WERI-Rb-1 (cell line): ENCODE results near the gene IQSEC1.

Source experiments
- DNase-seq: peaks from one replicate; pipeline ENCODE4 v3.0.0-alpha.2; 2020
- H3K27ac ChIP-seq: fragments of 250-450 bp; sonication (Bioruptor Pico); 2 replicates; pipeline ENCODE4 v1.5.1; 2020; ENCODE audit warnings: mild to moderate bottlenecking, moderate library complexity
- H3K27me3 ChIP-seq: fragments of 250-450 bp; sonication (Bioruptor Pico); 2 replicates; pipeline ENCODE4 v1.5.1; 2021; ENCODE audit warnings: mild to moderate bottlenecking, low read depth, moderate library complexity; ENCODE audit not compliant: insufficient read depth, severe bottlenecking
- H3K36me3 ChIP-seq: fragments of 250-450 bp; sonication (Bioruptor Pico); 2 replicates; pipeline ENCODE4 v1.5.1; 2020; ENCODE audit warnings: mild to moderate bottlenecking, moderate library complexity
- H3K4me3 ChIP-seq: 2 replicates; pipeline ENCODE4 v1.5.1; 2011; ENCODE audit warnings: low read depth, mild to moderate bottlenecking, control low read depth, low read length
- H3K9me3 ChIP-seq: fragments of 250-450 bp; sonication (Bioruptor Pico); 2 replicates; pipeline ENCODE4 v1.5.1; 2021; ENCODE audit warnings: mild to moderate bottlenecking, moderate library complexity; ENCODE audit not compliant: severe bottlenecking
- TF ChIP-seq, protein P1 (sequence below): IDR thresholded peaks from 2 replicates; pipeline ENCODE4 v1.5.1; 2011; ENCODE audit warnings: low read depth, mild to moderate bottlenecking, control low read depth, inconsistent platforms, low read length

Gene IQSEC1

DNA sequence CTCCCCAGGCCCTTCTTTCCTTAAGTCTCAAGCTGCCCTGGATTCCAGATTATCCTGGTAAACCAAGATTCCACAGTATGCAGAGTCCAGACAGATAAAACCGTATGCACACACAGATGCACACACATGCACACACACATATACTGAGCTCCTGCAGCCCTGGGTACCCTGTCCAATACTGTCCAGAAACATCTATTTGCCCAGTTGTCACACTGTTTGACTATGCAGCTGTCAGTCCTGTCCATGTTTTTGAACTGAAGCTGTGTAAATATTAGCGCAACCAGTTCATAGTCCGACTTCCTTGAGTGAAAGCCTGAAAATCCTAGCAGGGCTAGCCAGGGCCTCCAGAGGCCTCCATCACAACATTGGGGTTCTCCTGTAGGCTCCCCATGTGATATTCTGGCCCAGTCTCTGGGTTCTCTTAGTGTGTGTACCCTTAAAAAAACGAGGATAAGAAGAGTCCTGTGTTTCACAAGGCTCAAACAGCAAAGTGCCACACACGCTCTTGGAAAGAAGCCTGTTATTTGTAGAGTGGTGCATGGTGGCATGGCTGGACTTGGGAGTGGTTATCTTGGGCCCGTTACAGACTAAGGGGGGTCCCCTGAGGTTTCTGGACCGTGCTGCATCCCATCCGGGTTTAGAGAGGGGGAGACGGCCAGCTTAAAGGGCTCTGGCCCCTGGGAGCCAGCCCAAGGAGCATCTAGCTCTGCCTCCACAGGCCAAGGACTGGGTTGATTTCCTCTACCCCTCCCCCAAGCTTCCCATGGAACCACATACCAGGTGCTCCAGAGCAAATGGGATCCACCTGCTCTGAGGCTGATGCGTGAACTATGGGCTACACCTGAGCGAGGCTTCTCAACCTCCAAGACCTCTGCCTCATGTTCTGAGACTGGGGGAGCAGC, 108.3 kb downstream of the IQSEC1 start:
- no peaks in the 10 kb centered on the region for H3K27me3 ChIP-seq
- TF ChIP-seq, protein P1, sequence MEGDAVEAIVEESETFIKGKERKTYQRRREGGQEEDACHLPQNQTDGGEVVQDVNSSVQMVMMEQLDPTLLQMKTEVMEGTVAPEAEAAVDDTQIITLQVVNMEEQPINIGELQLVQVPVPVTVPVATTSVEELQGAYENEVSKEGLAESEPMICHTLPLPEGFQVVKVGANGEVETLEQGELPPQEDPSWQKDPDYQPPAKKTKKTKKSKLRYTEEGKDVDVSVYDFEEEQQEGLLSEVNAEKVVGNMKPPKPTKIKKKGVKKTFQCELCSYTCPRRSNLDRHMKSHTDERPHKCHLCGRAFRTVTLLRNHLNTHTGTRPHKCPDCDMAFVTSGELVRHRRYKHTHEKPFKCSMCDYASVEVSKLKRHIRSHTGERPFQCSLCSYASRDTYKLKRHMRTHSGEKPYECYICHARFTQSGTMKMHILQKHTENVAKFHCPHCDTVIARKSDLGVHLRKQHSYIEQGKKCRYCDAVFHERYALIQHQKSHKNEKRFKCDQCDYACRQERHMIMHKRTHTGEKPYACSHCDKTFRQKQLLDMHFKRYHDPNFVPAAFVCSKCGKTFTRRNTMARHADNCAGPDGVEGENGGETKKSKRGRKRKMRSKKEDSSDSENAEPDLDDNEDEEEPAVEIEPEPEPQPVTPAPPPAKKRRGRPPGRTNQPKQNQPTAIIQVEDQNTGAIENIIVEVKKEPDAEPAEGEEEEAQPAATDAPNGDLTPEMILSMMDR = no peak
- H3K27ac ChIP-seq = peak overlapping the region; percentile 88
- H3K4me3 ChIP-seq = no peak overlapping the region
- H3K9me3 ChIP-seq = no peaks in the 10 kb centered on the region
- DNase-seq = no peak
- peaks cover 51% of the 10 kb centered on the region for H3K36me3 ChIP-seq

DNA sequence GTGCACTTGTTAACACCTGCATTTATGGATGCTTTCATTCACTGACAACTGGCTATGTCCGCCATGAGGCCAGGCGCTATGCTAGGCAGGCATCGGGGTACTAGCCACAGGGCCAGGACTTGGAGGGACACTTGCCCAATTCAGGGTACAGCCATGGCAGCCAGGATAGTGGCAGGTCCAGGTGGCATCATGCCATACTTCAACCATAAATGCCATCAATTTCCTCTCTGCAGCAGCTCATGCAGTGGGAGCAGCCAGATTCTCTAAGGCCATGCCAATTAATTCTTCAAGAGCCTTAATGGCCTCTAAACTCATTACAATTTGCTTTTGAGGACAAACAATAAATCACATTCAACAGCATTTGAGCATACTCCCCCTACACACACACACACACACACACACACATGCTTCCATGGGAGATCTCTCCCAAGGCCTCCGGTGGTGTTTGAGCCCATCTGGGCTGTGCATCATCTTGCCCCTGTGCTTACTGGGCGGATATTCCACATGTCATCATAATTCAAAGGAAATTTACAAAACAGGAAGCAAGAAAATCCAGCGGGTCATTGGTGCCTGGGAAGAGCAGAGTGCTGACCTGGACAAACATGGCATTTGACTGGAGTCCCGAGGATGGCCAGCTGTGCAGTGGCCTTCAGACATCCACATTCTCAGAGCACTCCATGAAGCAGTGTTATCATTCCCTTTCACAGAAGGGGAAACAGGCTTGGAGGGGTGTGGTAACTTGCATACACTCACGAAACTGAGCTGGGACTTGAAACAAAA, 109.1 kb downstream of the IQSEC1 start:
- TF ChIP-seq, protein P1 = no peak
- H3K27ac ChIP-seq = peak overlapping the region; percentile 88
- peaks cover 49% of the 10 kb centered on the region for H3K36me3 ChIP-seq
- H3K27me3 ChIP-seq = no peaks in the 10 kb centered on the region
- no peaks in the 10 kb centered on the region for H3K9me3 ChIP-seq
- DNase-seq = no peak
- H3K4me3 ChIP-seq = no peak overlapping the region

DNA sequence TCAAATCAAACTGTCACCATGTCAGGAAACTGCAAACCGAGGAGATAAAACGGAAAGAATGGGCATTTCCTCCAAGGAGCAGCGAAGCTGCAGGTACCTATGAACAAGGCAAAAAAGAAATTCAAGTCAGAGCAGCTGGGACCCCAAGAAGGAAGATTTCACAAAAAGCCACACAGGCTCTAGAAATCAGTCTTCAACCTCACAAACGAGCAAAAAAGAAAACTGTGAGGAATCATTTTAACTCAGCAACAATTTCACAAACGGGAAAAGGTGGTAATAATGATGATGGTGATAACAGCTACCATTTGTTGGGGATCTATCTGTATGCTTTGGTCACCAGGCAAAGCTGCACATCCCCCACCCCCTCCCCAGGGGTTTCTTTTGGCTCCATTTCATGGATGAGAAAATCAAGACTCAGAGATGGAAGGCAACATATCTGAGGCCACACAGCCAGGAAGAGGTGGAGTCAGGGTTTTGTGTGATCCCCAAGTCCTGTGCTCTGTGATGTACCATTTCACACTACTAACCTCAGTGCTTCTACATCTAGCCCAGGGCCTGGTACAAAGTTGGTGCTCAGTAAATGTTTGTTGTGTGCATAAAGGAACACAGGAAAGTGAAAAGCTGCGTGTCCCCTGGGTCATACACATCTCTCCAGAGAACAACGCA, 109.9 kb downstream of the IQSEC1 start:
- Histone ChIP-seq H3K9me3 (no peaks in the 10 kb centered on the region), H3K27me3 (no peaks in the 10 kb centered on the region), H3K27ac (peak overlapping the region; percentile 88), H3K4me3 (no peak overlapping the region), H3K36me3 (peaks cover 46% of the 10 kb centered on the region)
- DNase-seq = no peak
- TF ChIP-seq, protein P1 = no peak

DNA sequence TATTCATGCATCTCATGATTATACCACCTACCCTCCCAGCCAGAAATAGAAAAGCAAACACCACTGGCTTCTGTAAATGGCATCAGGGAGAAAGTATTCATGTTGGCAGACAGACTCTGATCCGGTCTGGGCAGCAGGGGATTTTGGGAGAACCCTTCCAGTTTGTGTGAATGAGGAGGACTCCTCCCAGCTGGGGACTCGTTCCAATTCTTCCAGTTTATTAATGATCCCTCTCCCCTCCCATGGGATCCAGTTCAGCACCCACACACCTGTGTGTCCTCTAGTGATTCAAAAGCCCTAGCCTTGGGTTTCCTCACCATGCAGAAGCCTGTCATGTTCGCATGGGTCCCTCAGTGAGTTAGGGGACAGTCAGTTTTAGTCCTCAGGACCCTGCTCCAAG, 110.9 kb downstream of the IQSEC1 start:
- Histone ChIP-seq H3K36me3 (peaks cover 51% of the 10 kb centered on the region), H3K9me3 (no peaks in the 10 kb centered on the region)
- DNase-seq = no peak

DNA sequence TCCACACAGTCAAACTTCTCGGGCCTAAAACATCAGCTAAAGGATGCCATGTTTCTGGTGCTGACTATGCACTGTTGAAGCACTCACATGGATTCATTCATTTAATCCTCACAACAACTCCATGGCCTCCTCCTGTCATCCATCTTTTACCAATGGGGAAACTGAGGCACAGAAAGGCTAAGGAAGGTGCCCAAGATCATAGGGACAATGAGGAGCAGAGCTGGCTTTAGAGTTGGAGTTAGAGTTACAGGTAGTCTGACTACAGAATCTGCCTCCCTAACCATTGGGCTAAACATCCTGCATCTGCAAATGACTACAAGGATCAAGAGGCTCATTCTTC, 111.6 kb downstream of the IQSEC1 start:
- Histone ChIP-seq H3K4me3 (no peak overlapping the region), H3K27ac (peak overlapping the region; percentile 88), H3K36me3 (peaks cover 58% of the 10 kb centered on the region), H3K9me3 (no peaks in the 10 kb centered on the region), H3K27me3 (no peaks in the 10 kb centered on the region)
- TF ChIP-seq, protein P1 = no peak
- DNase-seq = no peak

More for the DNA sequence above, 110.9 kb downstream of the IQSEC1 start:
- Histone ChIP-seq H3K4me3 (no peak overlapping the region), H3K27me3 (no peaks in the 10 kb centered on the region), H3K27ac (peak overlapping the region; percentile 88)
- TF ChIP-seq, protein P1 = no peak
